ENCODE results near the gene PLAAT2.
A peak's percentile ranks its signal among the peaks of the same experiment; 100 is the strongest.
"Not testable (repeated sequence)": the region's sequence is repeated elsewhere in the genome, so short reads cannot be mapped to it uniquely, and the experiment has no call there.

Gene PLAAT2

DNA sequence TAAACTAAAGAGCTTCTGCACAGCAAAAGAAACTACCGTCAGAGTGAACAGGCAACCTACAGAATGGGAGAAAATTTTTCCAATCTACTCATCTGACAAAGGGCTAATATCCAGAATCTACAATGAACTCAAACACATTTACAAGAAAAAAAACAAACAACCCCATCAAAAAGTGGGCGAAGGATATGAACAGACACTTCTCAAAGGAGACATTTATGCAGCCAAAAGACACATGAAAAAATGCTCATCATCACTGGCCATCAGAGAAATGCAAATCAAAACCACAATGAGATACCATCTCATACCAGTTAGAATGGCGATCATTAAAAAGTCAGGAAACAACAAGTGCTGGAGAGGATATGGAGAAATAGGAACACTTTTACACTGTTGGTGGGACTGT is 15.7 kb upstream of the PLAAT2 start:
- not testable (repeated sequence) for DNase-seq (ENCODE audit: low spot score)

DNA sequence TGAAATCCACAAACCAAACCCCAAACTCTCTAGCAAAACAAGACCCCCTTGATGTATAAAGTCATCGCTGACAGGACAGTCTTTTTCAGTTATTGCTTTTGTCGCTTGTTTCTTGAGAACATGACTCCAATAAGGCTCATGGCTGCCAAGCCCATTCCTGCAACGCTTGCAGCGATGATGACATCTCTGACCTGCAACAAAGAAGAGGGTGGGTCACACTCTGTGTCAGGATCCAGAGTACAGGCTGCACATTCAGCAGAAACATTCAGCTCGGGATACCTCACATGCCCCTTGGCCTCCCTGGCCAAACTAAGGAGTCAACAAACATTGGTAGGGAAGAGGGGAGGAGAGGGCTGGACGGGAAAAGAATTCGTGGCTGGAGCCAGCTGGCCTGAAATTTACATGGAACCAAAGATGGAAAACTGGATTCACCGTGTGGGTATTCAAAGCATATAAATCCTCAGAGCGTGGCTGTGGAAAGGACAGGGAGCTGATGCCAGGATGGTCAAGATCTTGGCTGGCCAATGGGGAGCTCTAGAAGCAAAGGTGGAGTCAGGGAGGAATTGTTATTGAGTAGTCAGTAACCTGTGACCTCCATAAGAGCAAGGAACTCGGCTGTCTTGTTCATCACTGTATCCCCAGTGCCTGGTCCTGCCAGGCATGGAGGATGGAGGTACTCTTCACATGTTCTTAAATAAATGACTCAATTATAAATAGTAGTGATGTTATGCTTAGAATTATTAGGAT is 11.8 kb upstream of the PLAAT2 start:
- DNase-seq (ENCODE audit: low spot score) = peak; percentile 50

DNA sequence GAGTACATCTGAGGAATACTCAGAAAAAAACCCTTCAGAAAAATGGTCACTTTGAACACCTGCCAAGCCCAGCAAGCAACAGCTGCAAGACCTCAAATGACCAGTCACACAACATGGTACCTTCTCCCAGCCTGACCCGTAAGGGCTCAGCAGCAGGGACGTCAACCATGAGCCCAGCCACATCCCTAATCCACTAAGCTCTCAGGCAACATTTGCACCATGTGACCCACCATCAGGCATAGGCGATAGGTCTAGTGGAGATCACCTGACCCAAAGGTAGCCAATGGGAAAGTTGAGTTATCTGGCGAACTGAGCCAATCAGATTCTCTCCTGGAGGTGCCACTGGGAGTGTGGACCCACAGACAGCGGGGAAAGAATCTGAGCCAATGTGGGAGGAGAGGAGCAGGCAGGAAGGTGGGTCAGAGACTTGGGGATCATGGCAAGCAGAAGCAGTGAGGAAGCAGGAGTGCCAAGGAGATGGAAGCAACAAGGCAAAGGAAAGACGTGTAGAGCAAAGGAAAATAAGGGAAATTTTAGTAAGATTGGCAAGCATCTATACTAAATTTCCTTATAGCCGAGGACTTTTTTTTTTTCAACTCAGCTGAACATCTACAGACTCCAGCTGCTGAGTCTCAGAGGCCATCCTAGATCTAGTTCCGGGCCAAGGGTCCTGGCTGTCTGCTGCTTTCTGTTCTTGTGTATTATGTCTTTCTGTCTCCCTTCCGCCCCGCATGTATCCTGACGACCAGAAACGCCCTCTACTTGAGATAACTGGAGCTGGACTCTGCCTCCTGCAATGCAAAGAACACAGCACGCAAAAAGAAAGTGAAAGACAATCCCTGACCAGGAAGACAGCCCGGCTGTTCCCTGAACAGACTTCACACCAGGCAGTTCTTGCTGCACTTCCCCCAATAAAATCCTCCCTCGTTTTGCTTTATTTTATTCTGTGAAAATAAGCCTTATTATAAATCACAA is 11.0 kb upstream of the PLAAT2 start:
- peak; percentile 64 for DNase-seq (ENCODE audit: low spot score)

DNA sequence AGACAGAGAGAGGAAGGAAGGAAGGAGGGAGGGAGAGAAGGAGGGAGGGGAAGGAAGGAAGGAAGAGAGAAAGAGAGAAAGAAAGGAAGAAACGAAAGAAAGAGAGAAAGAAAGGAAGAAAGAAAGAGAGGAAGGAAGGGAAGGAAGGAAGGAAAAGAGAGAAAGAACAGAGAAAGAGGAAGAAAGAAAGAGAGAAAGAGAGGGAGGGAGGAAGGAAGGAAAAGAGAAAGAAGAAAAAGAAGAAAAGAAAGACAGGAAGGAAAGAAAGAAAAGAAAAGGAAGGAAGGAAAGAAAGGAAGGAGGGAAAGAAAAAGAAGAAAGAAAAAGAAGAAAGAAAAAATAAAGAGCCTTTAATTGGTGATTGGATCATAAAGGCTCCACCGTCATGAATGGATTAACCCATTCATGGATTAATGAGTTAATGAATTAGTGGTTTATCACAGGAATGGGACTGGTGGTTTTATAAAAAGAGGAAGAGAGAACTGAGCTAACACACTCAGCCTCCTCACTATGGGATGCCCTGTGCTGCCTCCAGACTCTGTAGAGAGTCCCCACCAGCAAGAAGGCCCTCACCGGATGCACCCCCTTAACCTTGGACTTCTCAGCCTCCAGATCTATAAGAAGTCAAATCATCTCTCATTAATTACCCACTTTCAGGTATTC is 9.0 kb upstream of the PLAAT2 start:
- DNase-seq (ENCODE audit: low spot score) = no peak

DNA sequence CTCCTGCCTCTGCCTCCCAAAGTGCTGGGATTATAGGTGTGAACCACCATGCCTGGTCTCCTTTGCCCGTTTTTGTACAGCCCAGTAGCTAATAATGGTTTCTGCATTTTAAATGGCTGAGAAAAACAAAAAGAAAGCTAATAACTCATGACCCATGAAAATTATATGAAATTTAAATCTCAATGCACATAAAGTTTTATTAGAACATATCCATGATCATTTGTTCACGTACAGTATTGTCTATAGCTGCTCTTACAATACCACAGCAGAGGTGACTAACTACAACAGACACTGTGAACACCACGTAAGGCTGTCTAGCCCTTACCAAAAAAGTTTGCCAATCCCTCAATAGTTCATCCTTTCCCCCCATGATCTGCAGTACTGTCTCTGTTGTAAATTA is 6.4 kb upstream of the PLAAT2 start:
- no peak for DNase-seq (ENCODE audit: low spot score)

DNA sequence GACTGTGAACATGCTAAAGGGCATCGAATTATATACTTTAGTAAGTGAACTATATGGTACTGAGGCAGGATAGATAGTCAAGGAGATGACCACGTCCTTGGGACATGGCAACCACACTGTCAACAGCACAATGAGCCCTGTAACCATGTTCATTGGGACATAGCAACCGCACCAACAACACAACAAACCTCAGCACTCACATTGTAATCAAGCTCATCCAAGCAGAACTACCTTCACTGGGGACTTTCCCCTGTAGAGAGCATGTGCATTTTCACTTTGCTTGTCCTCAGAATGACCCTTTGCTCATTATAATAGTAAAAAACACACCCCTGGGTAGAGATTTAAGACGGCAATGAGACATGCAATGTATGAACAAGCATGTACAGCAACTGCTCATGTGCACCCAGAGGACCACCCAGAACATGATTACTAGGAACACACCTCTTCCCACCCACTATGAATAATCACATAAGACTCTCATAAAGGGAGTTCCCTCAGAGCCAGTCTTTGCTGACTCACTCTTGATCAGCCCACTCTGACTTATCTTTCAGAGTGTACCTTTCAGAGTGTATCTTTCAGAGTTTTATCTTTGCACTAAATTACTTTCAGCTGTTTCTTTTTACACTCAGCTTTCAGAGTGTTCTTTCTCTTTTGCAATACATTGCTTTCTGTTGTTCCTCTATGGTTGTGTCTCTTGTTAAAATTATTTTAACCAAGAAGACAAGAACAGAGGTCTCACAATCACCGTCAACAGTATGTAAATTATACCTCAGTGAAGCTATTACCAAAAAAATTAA is 4.1 kb upstream of the PLAAT2 start:
- peak; percentile 66 for DNase-seq (ENCODE audit: low spot score)

DNA sequence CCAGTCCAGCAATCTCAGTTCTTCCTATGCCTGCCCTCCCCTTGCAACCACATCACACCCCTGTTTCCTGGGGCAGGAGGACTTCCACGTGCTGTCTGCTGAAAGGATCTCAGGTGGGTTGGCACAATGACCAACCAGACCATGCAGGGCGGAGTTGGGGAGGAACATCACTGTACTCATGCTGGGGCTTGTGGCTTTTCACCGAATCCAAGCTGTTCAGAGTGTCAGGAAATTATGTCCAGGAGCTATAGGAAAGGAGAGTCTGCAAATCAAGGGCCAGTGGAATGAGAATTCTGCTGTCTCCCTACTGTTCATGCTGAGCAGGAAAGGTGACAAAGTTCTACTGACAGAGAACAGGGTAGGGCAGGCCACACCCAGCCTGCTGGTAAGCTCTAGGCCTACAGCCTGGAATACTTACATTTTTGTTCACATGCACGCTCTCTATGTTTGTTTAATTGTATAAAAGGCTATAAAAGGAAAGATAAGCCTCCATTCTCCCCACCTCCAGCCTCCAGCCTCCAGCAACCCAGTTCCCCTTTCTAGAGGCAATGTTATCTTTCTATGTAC is 1.7 kb upstream of the PLAAT2 start:
- no peak for DNase-seq (ENCODE audit: low spot score)

DNA sequence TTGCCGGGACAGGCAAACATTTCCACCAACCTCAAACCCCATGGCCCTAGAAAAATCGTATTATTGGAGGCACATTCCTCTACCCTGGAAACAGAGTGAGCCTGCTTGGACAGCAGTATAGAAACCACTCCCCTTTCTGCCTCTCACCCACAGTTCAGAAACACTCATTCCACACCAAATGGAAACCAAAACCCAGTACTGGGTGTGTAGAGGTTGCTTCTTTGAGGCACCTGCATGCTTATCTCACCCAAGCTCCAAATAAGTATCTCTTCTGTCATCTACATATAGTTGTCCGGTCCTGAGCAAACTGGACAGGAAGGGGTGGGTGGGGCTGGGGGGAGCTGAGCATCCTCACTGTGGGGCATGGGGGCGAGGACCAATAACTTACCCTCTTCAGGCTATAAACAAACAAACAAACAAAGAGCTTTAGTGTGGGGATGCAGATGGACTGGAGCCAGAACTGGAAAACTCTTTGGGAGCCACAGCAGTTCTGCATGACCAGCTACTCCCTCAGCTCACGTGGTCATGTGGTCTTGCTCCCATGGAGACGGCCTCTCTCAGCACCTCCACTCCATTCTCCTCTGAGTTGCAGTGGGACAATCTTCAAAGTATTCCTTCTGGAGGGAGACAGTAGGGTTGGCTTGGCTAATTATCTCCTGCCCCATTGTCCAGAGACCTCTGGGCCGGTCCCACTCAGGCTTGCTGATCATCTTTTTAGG is 1.0 kb upstream of the PLAAT2 start:
- no peak for DNase-seq (ENCODE audit: low spot score)

DNA sequence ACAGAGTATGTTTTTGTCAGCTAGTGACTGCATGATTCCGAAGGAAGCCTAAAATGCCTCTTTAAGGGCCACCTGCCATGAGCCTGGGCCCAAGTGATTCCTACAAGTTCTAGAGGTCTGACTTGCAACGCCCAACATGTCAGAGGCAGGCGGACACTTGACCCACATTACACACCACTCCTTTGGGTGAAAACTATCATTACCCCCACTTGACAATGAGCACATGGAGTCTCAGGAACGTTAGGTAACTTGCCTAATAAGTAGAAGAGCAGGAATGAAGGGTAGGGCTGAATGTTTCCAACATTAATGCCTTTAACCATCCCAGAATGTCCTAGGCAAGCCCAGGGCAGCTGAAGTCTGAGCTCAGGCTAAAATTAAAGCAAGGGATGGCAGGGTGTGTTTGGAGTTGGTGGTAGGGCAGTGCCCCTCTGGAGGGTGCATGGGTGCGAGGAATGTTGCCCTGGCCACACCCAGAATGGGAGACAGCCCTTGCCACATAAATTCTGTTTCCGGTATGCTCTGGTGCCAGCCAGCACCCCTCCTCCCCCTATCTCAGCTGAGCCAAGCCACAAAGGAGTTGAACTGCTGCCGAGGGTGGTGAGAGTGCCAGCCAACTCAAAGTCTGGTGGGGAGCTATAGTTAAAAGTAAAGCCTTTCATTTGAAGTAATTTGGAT is 2.5 kb downstream of the PLAAT2 start:
- no peak for DNase-seq (ENCODE audit: low spot score)

DNA sequence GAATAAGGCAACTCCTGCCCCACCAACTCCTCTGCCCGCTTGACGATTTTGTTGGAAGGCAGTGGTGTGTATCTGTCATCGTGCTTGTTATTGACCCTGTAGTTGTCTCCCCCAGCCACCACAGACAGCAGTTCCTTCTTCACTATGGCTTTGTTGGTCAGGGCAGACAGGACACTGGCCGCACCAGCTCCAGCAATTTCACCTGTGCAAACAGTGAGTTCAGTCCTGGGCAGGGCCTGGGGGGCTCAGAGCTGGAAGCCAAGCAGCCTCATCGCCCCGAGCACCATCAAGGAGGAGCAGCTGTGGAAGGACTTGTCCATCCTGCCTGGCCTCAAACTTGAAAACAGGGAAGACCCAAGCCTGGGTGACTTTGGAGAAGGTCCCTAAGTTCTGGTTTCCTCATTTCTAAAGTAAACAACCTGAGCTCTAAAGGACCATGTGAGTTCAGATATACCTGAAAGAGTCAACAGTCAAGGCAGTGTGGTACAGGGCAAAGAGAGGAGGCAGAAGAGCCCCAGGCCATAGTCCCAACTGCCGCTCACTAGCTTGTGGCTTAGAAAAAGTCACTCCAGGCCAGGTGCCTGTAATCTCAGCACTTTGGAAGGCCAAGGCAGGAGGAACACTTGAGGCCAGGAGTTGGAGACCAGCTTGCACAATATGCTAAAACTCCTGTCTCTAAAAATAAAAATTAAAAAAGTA is 4.6 kb downstream of the PLAAT2 start:
- DNase-seq (ENCODE audit: low spot score) = no peak

DNA sequence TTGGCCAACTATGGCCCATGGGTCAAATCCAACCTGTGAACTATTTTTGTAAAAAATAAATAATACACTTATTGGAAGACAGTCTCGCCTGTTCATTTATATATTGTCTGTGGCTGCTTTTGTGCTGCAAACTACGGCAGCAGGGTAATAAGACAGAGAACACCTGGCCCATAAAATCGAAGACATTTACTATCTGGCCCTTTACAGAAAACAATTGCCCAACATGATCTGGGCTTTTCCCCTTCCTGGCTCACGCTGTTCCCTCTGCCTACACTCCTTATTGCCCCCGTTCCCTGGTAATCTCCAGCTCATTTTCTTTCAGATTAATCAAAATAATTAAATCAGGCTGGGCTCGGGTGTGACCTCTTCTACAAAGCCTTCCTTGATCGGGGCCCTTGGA is 5.6 kb downstream of the PLAAT2 start:
- no peak for DNase-seq (ENCODE audit: low spot score)

DNA sequence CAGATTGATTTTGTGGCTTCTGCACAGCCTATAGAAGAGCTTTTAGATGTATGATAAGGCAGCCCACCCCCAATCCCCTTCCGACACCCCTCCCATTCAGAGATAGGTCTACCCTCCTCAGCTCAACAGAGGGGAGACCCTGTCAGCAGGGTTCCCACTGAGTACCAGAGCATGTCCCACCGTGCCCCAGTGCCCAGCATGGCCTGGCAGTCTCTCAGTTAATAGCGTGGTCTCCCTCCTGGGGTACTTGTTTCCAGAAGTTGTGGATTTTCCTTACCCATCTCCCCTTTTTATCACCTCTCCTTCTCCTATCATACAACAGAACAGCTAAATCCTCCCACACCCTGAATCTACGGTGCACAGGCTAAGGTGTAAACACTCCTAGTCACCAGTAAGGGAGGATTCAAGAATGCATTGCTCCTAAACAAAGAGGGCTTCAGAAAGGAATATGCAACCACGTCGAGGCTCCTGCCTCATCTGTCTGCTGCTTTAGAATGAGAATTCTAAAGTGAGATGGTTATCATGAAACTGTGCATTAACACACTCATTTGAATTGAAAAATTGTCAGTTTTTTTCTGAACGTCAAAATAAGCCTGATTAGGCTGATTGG is 6.7 kb downstream of the PLAAT2 start:
- DNase-seq (ENCODE audit: low spot score) = no peak

DNA sequence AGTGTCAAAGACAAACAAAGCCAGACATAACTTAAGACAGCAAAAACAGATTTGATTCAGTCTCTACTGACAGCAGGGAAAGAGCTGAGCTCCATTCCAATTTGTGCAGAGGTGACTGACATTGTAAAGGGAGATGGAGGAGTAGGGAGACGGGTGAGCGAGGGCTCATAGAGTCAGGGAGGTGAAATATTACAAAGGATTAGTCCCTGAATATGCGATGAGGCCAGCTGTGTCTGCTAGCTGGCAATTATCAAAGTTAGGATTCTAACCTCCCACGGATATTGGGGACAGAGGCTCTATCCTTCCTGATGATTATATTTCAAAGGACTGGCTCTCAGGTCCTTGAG is 8.3 kb downstream of the PLAAT2 start:
- DNase-seq (ENCODE audit: low spot score) = no peak

DNA sequence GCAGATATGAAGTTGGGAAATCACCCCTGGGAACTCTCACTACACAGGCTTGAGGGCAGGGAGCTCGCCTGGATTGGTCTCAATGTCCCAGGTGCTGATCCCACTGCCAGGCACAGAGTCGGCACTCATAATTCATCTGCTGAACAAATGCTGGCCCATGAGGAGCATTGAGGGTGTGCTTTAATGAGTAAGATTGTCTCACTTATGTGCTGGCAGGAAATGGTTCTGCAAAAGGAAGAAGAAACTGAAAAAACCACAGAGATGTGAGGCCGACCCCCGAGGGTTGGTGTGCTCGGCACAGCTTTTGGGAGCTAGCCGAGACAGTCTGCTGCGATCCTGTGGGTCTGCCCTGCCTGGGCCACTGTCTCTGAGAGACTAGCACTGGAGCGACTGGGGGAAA is 9.4 kb downstream of the PLAAT2 start:
- DNase-seq (ENCODE audit: low spot score) = peak; percentile 9

DNA sequence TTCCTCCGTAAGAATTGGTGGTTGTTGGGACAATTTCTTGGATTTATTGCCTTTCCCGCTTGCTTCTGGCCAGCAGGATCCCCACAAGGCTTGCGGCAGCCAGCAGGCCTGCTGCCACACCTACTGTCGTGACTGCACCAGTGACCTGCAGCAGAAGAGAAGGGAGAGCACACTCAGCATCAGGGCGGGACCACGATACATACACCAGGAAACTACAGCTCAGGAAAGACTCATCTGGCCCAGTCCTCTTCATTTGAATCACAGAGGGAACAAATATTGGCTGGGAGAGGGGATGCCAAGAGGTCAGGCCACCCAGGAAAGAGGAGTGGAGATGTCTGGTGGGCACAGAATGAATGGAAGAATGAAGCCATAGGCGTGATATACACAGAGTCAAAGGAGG is 10.3 kb downstream of the PLAAT2 start:
- peak; percentile 7 for DNase-seq (ENCODE audit: low spot score)

DNA sequence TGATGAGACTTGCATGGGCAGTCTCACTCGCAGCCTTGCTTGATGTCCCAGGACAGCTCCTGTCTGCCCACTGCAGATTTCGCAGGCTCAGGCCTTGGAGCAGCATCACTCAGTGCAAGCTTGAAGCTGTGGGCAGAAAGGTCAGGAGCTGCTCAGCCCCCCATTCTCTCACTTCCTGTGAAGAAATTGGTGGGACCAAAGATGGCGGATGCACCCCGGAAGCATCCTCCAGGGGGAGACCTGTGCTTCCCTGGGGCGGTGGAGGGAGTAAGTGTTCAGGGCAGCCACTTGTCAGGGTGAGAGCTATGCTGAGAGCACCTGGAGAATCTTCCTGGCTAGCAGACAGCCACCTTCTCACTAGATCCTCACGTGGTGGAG is 11.3 kb downstream of the PLAAT2 start:
- peak; percentile 5 for DNase-seq (ENCODE audit: low spot score)

DNA sequence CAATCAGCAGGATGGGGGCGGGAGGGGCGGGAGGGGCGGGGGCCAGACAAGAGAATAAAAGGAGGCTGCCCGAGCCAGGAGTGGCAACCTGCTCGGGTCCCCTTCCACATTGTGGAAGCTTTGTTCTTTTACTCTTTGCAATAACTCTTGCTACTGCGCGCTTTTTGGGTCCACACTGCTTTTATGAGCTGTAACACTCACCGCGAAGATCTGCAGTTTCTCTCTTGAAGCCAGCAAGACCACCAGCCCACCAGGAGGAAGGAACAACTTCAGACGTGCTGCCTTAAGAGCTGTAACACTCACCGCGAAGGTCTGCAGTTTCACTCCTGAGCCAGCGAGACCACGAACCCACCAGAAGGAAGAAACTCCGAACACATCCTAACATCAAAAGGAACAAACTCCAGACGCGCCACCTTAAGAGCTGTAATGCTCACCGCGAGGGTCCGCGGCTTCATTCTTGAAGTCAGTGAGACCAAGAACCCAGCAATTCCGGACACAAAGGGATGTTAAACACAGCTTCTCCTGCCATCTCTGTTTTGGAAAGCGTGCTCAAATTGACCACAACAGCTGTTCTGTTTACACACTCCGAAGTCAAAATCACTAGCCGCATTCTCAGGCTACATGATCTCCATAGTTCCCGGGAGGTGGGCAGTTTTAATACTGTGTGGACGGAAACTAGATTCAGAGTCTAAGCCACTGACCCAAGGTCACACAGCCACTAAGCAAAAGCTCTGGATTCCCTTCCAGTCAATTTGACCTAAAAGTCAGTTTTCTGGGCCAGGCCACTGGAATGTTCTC is 11.9 kb downstream of the PLAAT2 start:
- DNase-seq (ENCODE audit: low spot score) = no peak

DNA sequence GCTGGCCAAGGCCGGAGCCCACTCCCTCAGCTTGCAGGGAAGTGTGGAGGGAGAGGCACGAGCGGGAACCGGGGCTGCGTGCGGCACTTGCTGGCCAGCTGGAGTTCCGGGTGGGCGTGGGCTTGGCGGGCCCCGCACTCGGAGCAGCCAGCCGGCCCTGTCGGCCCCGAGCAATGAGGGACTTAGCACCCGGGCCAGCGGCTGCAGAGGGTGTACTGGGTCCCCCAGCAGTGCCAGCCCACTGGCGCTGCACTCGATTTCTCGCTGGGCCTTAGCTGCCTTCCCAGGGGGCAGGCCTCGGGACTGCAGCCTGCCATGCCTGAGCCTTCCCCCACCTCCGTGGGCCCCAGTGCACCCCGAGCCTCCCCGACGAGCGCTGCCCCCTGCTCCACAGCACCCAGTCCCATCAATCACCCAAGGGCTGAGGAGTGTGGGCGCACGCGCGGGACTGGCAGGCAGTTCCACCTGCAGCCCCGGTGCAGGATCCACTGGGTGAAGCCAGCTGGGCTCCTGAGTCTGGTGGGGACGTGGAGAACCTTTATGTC is 13.0 kb downstream of the PLAAT2 start:
- not testable (repeated sequence) for DNase-seq (ENCODE audit: low spot score)

Data from AG20443 (cell line).